Fibroblast of skin of left quadriceps (primary cell): Measurements from ENCODE around the gene STT3B.

Experiments
- DNase-seq, 2 experiments: peaks; one replicate each; pipeline ENCODE4 v3.0.0-alpha.2; 2013; ENCODE audit warnings: low read depth in 2 of 2

STT3B gene

DNA sequence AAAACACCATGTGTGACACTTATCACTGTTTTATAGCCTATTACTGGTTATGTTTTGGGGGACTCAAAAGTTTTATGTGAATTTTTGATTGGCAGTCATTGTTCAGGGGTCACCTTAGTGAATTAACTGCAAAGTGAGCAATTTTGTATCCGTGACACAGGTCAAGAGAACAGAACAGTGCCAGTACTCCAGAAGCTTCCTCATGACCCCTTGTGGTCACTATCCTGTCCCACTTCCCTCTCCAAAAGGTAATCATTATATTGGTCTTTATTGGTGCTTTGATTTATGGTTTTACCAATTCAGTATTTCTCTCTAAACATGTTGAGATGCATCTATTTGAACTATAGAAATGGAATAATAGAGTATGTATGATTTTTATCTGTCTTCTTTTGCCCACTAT lies 107.1 kb downstream of the STT3B start:
- DNase-seq, result no peak

DNA sequence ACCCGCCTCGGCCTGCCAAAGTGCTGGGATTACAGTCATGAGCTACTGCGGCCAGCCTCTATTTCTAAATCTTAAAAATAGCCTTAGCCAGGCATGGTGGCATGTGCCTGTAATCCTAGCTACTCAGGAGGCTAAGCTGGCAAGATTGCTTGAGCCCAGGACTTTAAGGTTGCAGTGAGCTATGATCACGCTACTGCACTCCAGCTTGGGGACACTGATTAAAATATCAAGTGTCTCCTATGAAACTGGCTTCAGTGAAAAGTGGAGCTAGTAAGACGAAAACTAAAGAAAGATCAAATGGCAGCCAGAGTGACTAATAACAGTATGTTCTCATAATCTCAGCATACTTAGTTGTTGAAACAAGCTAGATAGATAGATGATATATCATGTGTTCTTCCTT lies 112.5 kb downstream of the STT3B start:
- DNase-seq, result no peak

DNA sequence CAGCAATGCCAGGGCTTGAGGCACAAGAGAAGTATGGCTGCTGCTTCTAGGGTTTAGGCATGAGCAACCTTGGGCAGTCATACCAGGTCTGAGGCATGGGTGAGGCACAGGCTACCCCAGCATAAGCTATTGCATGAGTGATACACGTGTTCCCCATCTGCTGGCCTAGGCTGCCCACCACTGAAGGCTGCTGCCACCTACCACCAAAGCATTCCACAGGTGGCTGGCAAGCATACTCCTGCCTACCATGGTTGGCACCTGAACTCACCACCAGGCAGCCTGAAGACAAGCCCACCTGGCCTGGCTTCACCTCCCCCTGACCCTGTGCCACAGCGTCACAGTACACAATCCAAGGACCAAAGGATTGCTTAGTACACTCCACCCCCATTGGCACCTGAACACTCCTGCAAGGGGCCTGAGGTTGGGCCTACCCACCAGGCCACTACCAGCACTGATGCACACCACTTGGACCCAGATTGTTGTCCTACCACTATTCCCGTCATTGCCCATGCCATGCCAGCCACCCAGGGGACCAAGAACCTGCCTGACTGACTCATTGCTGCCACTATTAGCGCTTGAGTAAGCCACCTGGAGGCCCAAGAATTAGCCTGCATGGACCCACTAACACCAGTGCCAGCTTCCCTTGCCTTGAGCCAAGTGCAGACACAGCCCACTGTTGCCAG lies 115.7 kb downstream of the STT3B start:
- no peak for DNase-seq

DNA sequence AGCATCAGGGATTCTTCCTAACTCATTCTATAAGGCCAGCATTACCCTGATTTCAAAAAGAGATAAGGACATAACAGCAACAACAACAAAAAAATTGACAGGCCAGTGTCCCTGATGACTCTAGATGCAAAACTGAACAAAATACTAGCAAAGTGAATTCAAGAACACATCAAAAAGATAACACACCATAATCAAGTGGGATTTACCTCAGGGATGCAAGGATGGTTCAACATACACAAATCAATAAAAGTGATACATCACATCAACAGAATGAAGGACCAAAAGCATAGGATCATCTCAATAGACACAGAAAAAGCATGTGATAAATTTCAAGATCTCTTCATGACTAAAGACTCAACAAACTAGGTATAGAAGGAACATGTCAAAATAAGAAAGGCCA lies 119.6 kb downstream of the STT3B start:
- DNase-seq, result no peak

DNA sequence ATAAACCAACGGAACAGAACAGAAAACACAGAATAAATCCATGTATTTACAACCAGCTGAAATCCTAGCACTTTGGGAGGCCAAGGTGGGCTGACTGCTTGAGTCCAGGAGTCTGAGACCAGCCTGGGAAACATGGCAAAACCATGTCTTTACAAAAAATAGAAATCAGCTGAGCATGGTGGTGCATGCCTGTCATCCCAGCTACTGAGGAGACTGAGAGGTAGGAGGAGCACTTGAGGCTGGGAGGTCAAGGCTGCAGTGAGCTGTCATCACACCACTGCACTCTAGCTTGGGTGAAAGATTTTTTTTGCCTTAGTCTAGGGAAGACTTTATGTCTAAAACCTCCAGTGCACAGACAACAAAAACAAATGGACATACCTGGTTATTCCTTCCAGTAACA lies 120.7 kb downstream of the STT3B start:
- DNase-seq, result no peak

DNA sequence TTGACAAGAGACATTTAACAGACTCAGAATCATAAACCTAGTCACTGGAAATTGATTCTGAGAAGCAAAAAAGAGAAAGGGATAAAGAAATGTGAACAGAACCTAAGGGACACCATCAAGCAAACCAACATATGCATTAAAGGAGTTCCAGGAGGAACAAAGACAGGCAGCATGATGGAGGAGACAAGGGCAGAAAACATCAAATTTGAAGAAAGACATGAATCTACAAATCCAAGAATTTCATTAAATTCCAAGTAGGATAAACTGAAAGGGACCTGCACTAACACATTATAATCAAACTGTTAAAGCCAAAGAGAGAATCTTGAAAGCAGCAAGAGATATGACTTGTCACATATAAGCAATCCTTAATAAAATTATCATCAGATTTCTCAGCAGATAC lies 122.3 kb downstream of the STT3B start:
- DNase-seq, result no peak

DNA sequence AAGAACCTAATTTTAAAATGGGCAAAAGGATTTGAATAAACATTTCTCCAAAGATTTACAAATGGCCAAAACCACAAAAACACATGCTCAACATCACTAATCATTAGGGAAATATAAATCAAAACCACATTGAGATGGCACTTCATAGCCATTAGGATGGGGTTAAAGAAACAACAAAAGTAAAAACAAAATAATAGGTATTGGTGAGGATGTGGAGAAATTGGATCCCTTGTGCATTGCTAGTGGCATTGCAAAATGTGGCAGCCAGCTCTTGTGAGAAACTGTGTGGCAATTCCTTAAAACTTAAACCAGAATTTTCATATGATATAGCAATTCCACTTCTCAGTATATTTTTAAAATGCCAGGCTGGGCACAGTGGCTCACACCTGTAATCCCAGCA lies 126.5 kb downstream of the STT3B start:
- no peak for DNase-seq

DNA sequence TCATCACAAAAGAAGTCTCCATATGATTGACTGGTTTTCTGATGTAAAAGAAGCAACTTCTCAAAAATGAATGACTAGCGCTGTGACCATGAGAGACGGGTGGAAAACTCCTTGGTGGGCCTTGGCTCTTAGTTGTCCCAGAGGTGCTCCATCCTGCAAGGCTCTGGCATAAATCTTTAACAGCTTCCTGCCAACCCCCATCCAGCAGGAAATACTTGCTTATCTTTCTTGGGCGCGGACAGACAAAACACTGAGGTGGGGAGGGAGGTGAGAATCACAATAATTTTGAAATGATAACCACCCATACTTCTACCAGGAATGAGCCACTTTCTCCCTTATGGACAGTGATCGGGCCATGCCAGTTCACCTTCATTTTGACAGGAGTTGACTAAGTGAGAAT lies 128.6 kb downstream of the STT3B start:
- DNase-seq, result no peak

DNA sequence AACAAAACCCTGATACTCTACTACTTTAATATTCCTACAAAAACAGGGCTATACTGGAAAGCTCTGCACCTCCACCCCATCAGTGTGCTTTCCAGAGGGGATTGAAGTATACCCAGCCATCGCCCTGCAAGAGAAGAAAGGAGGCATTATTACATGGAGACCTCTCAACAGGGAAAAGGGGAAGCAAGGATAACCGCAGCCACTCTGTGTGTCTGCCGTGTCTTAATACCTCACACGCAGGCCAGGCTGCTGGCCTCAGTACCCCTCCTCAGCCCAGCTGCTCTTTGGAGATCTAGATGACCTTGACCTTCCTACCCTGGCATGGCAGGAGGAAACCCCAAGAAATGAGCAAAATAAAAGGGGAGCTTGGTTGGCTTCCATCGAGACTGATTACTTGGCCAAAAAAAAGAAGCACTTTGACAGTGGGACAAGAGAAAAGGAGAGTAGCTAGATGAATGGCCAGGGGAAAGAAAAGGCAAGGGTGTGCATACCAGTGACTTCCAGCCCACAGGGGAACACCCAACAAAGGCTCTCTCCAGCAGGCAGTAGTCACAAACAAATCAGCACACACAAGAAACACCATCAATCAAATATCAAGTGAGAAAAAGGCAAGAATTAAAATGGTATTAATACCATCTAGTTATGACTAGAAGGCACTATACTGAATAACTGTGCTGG lies 129.4 kb downstream of the STT3B start:
- DNase-seq, result no peak

DNA sequence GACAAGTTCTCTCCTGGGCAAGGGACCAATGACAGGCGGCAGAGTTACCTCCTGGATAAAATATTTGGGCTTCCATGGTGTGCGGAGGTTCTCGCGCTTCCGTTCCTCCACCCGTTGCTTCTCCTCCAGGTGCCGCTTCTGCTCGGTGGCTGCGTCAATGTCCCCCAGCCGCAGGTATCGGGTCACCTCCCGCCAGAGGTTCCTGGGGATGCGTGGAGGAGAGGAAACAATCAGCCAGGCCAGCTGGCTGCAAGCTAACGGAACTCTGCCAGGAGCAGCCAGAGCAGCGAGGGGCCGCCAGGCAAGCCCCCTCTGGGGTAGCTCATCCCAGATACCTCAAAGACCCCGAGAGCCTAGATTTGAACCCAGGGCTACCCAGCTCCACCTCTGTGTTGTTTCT lies 131.3 kb downstream of the STT3B start:
- no peak for DNase-seq

DNA sequence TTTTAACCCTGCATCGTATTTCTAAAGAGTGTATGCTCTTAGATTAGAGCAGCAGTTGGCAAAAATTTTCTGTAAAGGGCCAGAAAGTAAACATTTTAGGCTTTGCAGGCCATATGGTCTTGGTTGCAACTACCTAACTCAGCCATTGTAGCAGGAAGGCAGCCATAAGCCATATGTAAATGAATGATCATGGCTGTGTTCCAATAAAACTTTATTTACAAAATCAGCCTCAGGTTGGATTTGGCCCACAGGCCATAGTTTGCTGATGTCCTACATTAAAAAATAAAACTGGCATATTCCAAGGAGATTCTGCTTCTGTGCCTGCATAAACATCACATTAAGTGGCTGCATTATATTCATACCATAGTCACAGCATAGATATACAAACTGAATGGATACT lies 134.9 kb downstream of the STT3B start:
- DNase-seq, result no peak

DNA sequence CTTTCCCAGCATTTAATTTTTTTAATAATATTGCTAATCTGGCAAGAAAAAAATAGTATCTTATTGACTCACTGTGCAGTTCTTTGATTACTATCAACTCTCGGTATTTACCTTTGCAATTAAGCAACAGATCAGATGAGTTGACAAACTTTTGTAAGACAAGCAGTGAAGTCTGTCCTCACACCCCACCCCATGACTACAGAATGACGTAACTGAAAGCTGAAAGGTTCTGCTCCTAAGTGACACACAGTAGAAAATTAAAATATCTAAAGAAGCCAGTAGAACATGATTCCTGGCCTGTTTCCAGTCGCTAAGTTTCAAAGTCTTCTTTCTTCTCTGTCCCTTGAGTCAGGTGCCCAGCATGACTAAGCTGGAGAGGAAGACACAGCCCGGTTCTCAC lies 135.5 kb downstream of the STT3B start:
- DNase-seq, result no peak

DNA sequence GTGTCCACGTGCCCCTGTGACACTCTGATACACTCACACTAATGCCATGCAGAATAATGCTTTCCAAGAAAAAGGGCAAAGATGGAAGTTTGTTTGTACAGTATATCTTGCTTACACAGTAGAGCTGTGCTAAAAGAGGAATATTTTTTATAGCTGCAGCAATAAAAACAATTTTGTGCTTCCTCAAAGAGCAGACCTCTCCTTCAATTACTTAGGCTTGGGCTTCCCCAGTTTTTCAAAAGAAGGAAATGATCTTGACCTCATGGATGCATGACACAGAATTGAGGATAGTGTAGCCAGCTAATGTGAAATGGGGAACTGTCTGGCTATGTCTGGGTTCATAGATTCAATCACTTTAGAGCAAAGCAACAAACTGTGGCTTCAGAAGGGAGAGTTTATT lies 137.4 kb downstream of the STT3B start:
- no peak for DNase-seq

DNA sequence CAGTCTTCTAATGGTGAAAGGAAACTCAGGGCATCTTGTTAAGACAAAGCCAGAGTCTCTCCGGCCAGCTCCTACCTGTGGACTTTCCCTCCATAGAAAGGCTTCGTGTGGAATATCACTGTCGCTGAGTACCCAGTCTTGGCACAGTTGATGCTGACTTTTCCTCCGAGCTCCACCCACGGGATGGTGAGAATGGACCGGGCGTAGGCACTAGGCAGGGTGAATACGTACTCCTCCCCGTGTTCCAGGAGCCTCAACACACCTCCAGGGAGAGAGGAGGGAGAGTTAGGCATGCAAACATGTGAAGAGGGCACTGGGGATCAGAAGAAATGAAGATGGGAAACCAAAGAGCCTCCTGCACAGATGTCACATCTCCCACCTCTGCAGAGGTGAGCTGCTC lies 138.0 kb downstream of the STT3B start:
- no peak for DNase-seq

DNA sequence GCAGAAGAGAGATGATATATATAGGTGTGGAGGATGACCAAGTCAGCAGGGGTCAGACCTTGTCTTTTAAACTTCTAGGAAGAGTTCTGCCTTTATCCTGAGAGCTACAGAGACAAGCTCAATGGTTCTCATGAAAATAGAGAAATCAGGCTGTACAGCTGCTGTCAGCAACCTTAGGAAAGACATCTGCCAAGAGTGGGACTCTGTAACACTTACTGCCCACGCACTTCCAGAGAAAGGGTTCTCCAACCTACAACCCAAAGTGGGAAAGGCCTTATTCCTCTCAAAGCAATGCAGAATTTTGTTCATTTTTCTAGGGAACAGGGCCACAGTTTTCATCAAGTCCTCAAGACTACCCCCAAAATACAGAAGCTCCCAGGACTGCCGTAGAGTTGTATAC lies 138.7 kb downstream of the STT3B start:
- DNase-seq, result no peak

DNA sequence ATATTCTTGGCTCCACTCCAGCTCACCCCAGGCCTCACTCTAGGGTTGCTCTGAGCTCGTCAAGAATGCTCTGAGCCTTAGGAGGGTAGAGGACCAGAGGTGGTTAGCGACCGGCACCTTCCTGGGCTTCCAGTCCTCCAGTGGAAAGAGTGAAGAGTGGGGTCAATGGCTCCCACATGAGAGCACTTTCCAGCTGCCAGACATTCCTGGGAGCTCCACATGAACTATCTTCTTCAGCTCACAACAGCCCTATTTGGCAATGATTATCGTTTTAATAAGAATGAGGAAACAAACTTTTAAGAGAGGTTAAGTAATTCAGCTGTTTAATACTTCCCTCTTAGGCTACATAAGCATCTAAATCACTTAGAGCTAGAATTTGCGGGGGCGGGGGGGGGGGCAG lies 139.3 kb downstream of the STT3B start:
- DNase-seq, result no peak

DNA sequence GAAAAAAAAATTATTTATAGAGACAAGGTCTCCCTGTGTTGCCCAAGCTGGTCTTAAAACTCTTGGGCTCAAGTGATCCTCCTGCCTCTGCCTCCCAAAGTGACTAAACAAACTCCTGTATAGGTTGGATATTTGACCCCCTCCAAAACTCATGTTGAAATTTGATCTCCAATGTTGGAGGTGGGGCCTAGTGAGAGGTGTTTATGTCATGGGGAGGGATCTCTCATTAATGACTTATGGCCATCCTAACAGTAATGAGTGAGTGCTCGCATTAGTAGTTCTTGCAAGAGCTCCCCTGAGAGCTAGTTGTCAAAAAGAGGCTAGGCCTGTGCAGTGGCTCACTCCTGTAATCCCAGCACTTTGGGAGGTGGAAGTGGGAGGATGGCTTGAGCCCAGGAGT lies 141.2 kb downstream of the STT3B start:
- DNase-seq, result no peak

DNA sequence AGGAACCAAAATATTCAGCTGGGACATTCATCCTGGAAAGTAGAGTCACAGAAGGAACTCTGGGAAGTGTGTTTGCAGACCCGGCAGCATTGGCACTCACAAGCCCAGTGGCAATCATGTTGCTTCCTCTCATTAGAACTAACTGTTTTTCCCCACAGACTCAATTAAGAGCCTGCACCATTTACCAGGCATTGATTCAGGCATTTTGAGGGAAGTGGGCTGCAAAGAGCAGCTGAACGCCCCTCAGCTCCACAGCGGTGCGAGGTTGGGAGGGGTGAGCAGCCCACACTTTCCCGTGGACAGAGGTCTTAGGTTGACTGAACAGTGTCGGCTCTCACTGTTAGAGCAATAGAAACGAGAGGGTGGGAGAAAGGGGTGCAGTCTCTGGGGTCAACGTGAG lies 143.8 kb downstream of the STT3B start:
- DNase-seq, result no peak

DNA sequence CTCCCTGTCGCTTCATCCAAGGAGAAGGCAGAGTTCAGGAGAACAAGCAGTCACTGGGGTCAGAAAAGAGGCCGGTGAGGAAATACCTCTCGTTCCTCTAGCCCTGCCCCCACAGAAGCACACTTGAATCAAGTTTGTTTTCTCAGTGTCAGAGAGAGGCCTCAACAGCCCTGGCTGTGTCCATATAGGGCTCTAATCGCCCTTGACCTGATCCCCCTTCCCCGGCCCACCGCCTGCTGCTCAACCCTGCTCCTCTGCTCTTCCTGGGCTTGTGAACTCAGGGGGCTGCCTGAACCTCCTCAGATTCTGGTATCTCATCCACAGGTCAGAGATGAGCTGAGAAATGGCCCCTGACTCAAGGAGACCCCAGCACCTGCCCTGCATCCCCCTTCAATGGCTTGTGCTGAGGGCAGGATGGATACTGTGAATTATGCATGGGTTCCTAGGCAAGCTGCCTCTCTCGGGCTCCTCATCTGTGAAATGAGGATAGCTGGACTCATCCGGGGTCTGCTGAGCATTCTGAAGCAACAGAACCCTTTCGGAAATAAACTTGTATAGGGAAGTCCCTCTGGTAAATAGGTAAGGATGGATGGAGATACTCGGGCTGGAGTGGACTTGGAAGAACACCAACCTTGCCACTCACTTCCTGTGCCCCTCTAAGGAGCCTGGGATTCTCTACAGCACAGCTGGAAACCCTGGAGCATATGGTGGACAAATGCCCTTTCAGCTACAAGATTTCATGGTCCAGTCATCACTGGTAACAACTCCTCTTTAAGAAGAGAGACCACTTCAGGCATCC lies 147.5 kb downstream of the STT3B start:
- no peak for DNase-seq
